ENCODE measurements around the gene PREX1.

- TF ChIP-seq CTCF (conservative IDR thresholded peaks at IDR 0.05; ENCODE audit: low read length) (no peak), EZH2phosphoT487 (IDR thresholded peaks at IDR 0.05; ENCODE audit: borderline replicate concordance, low read depth, low read length) (no peak)
Observed at GRCh38 chr20:48794360-48794759, 33.4 kb downstream of the PREX1 start.

Data from OCI-LY7 (cell line).